Measurements from ENCODE around the gene ESF1. TPM values are rescaled to one million over a fixed set of nuclear protein-coding genes. Genes with fewer than 3 reads are reported as not detected.

The ESF1 gene
- total RNA-seq, 1 donor from 2014 or later: 15.5 TPM

DNA sequence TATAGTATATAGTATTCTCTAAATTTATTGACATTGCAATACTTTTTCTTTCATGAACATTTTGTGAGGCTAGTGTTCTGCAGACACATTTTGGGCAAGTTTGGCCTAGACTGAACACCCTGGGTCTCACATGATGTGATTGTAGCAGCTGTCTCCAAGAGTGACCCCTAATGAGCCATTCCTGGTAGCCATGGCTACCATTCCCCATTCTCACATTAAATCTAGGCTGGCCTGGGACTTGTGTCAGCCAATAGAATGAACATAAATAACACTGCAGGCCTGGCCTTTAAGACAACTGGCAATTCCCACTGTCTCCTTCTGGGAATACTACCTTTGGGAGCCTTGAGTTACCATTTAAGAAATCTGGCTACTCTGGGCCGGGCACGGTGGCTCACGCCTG is 108.0 kb downstream of the ESF1 start:
- ChIA-PET POLR2A (no interaction called here), CTCF (no interaction called here)
- no peak for ATAC-seq (ENCODE audit: low read depth)
- no peak for DNase-seq
- intact Hi-C loops (cut with micrococcal nuclease): no loop called here
- Mint-ChIP-seq H3K9me3 (no peaks in the 10 kb centered on the region), H3K27me3 (no peaks in the 10 kb centered on the region), H3K36me3 (ENCODE audit: low read depth) (no peaks in the 10 kb centered on the region), H3K27ac (no peak overlapping the region), H3K4me3 (no peak overlapping the region), H3K4me1 (no peaks in the 10 kb centered on the region)
- TF ChIP-seq, protein P1, sequence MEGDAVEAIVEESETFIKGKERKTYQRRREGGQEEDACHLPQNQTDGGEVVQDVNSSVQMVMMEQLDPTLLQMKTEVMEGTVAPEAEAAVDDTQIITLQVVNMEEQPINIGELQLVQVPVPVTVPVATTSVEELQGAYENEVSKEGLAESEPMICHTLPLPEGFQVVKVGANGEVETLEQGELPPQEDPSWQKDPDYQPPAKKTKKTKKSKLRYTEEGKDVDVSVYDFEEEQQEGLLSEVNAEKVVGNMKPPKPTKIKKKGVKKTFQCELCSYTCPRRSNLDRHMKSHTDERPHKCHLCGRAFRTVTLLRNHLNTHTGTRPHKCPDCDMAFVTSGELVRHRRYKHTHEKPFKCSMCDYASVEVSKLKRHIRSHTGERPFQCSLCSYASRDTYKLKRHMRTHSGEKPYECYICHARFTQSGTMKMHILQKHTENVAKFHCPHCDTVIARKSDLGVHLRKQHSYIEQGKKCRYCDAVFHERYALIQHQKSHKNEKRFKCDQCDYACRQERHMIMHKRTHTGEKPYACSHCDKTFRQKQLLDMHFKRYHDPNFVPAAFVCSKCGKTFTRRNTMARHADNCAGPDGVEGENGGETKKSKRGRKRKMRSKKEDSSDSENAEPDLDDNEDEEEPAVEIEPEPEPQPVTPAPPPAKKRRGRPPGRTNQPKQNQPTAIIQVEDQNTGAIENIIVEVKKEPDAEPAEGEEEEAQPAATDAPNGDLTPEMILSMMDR (IDR thresholded peaks at IDR 0.05): no peak

DNA sequence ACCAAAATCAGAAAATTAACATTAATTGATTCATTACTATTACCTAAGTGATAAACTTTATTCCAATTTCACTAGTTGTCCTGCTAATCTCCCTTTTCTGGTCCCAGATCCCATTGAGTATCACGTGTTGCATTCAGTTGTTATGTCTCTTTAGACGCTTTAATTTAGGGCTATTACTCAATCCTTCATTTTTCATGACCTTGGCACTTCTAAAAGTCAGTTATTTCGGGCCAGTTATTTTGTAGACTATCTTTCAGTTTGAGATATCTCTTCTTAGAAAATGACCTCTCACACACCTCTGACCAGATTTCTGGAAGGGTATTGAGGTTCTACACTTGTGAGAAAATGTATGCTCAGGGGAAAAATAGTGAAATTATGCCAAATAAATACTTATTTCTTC is 112.0 kb downstream of the ESF1 start:
- DNase-seq (no peak), ATAC-seq (ENCODE audit: low read depth) (no peak)
- Mint-ChIP-seq H3K4me3 (no peak overlapping the region), H3K36me3 (ENCODE audit: low read depth) (no peaks in the 10 kb centered on the region), H3K9me3 (no peaks in the 10 kb centered on the region), H3K27me3 (peaks cover 3% of the 10 kb centered on the region), H3K27ac (no peak overlapping the region), H3K4me1 (no peaks in the 10 kb centered on the region)
- CTCF ChIA-PET: no interaction called here
- TF ChIP-seq, protein P1 (IDR thresholded peaks at IDR 0.05): no peak
- intact Hi-C loops (cut with micrococcal nuclease): no loop called here
- POLR2A ChIA-PET: no interaction called here

DNA sequence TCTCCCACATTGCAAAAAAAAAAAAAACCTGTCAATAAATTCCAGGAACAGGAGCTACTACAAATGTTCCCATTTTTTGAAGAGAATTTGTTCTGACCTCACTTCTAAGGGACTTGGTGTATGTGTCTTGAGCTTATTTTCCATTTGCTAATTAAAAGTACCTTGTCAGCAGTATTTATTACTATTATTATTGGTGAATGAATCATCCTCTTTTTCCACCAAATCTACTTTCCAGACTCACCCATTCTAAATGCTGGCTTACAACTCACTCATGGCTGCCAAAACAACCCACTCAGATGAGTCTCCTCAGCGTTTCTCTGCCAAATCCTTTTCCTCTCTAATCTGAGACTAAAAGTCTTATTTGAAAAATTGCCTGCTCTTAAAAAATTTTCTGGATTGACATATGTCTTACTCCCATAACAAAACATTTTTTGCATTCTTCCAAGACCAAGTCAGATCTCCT is 112.8 kb downstream of the ESF1 start:
- intact Hi-C loops (cut with micrococcal nuclease): no loop called here
- Mint-ChIP-seq H3K36me3 (ENCODE audit: low read depth) (no peaks in the 10 kb centered on the region), H3K27ac (no peak overlapping the region), H3K4me1 (no peaks in the 10 kb centered on the region), H3K27me3 (peaks cover 3% of the 10 kb centered on the region), H3K9me3 (no peaks in the 10 kb centered on the region), H3K4me3 (no peak overlapping the region)
- no peak for ATAC-seq (ENCODE audit: low read depth)
- no peak for DNase-seq
- TF ChIP-seq, protein P1 (IDR thresholded peaks at IDR 0.05): no peak
- POLR2A ChIA-PET: no interaction called here
- CTCF ChIA-PET: no interaction called here

DNA sequence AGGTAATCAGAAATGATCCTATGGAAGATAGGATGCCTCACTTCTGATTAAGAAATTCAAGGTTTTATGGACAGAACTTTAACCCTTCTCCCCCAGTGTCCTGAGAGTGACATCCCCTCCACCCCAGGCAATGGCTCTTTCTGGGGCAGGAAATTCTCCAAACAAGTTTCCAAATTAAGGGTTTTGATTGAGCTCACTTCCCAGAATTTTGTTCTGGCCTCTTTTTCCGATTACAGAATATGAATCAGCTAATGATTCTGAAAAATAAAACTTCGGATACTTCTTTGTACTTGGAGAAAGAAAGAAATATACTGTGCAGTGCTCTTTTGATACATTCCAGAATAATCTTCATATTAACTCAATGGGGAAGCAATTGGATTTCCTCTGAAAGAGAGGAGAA is 113.2 kb downstream of the ESF1 start:
- Mint-ChIP-seq H3K36me3 (ENCODE audit: low read depth) (no peaks in the 10 kb centered on the region), H3K27ac (no peak overlapping the region), H3K27me3 (peaks cover 3% of the 10 kb centered on the region), H3K4me3 (no peak overlapping the region), H3K9me3 (no peaks in the 10 kb centered on the region), H3K4me1 (no peaks in the 10 kb centered on the region)
- ChIA-PET CTCF (no interaction called here), POLR2A (no interaction called here)
- DNase-seq (no peak), ATAC-seq (ENCODE audit: low read depth) (no peak)
- intact Hi-C loops (cut with micrococcal nuclease): no loop called here
- TF ChIP-seq, protein P1 (IDR thresholded peaks at IDR 0.05): no peak

DNA sequence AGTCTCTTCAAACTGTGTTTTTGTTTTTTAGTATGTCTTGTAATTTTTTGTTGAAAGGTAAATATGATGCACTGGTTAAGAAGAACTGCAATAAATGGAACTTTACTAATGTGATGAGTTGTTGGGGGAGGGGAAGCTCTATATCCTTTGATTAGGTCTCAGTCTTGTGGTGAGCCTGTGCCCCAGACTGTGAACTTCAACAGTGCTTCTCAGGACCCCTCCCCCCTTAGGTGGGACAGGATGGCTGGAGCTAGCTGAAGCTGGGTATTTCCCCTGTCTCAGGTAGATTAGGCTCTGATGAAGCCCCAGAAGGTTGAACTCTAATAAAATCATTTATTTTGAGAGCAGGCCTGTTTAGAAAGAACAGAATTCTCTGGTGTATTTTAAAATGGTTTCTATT is 114.6 kb downstream of the ESF1 start:
- Mint-ChIP-seq H3K4me3 (no peak overlapping the region), H3K27ac (no peak overlapping the region), H3K36me3 (ENCODE audit: low read depth) (no peaks in the 10 kb centered on the region), H3K27me3 (peaks cover 3% of the 10 kb centered on the region), H3K9me3 (no peaks in the 10 kb centered on the region), H3K4me1 (no peaks in the 10 kb centered on the region)
- intact Hi-C loops (cut with micrococcal nuclease): no loop called here
- ATAC-seq (ENCODE audit: low read depth) (no peak), DNase-seq (no peak)
- ChIA-PET CTCF (no interaction called here), POLR2A (interaction anchor here (0.5 kb wide), 1 partner anchor 15 kb away, joined by 3 read pairs; no protein-coding TSS in a partner anchor)
- TF ChIP-seq, protein P1 (IDR thresholded peaks at IDR 0.05): no peak

All from activated B cell treated with CpG ODN at 0.5 μM for 24 hours (primary cell).